ENCODE measurements around the gene MRPS27. TPM values are rescaled to one million over a fixed set of nuclear protein-coding genes. Genes with fewer than 3 reads are reported as not detected.

MRPS27 gene
- polyA plus RNA-seq, 2 of the 4 experiments (the other 2 are of a cell fraction): 81.0 to 141 TPM

- H3K4me2 ChIP-seq: 0 out of 3 replicates have a peak overlapping the region, but pooled peaks have one; percentile 3
- POLR2A ChIA-PET: no interaction called here
- DNase-seq (ENCODE audit: low read depth in 1 of 2, low spot score in 1 of 2) (peak in 1 of 2 experiments; percentile 19), FAIRE-seq (no peak), ATAC-seq (peak in 1 of 2 experiments; percentile 57; a peak in 3 of 6 replicates)
- H3K27ac ChIP-seq: peak overlapping the region; percentile 25 to 66; a peak in 4 of 6 replicates
- no peak for TF ChIP-seq MAZ (IDR thresholded peaks at IDR 0.05; ENCODE audit: borderline replicate concordance, low read depth, low read length)
- 0 out of 2 replicates have a peak, but pooled peaks have one; percentile 7 for TF ChIP-seq FOSL2 (IDR thresholded peaks at IDR 0.05)
- no peak for TF ChIP-seq FOSL2 (CRISPR knock-in tag; IDR thresholded peaks at IDR 0.05)
- TF ChIP-seq KDM1A (IDR thresholded peaks at IDR 0.05; ENCODE audit: low read depth): no peak
- H3K4me3 ChIP-seq: no peak overlapping the region
- CTCF ChIA-PET: interaction anchor here (1.2 kb wide), 1 partner anchor 13 kb away, joined by 6 read pairs; no protein-coding TSS in a partner anchor
- H3K9me3 ChIP-seq: peaks cover 3% of the 10 kb centered on the region; the same call in 1 of the 3 replicates
- H3K4me1 ChIP-seq: peaks cover 35% of the 10 kb centered on the region
Measured at GRCh38 chr5:72353046-72353445, 33.0 kb upstream of the MRPS27 start.

GRCh38 chr5:72352616-72353015 lies 32.6 kb upstream of the MRPS27 start:
- H3K27ac ChIP-seq: peak overlapping the region; percentile 25 to 66; a peak in 4 of 6 replicates
- peaks cover 3% of the 10 kb centered on the region; the same call in 1 of the 3 replicates for H3K9me3 ChIP-seq
- CTCF ChIA-PET: interaction anchor here (1.2 kb wide), 1 partner anchor 14 kb away, joined by 6 read pairs; no protein-coding TSS in a partner anchor
- no peak for FAIRE-seq
- no peak overlapping the region for H3K4me3 ChIP-seq
- no peak for TF ChIP-seq CHD4 (IDR thresholded peaks at IDR 0.05; ENCODE audit: borderline replicate concordance)
- TF ChIP-seq, protein P1, sequence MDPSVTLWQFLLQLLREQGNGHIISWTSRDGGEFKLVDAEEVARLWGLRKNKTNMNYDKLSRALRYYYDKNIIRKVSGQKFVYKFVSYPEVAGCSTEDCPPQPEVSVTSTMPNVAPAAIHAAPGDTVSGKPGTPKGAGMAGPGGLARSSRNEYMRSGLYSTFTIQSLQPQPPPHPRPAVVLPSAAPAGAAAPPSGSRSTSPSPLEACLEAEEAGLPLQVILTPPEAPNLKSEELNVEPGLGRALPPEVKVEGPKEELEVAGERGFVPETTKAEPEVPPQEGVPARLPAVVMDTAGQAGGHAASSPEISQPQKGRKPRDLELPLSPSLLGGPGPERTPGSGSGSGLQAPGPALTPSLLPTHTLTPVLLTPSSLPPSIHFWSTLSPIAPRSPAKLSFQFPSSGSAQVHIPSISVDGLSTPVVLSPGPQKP (IDR thresholded peaks at IDR 0.05; ENCODE audit: low read depth, low read length): no peak
- TF ChIP-seq BHLHE40 (IDR thresholded peaks at IDR 0.05; ENCODE audit: low read depth, low read length): no peak
- no peak for TF ChIP-seq FOSB (CRISPR knock-in tag; IDR thresholded peaks at IDR 0.05)
- TF ChIP-seq, protein P2, sequence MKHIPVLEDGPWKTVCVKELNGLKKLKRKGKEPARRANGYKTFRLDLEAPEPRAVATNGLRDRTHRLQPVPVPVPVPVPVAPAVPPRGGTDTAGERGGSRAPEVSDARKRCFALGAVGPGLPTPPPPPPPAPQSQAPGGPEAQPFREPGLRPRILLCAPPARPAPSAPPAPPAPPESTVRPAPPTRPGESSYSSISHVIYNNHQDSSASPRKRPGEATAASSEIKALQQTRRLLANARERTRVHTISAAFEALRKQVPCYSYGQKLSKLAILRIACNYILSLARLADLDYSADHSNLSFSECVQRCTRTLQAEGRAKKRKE (CRISPR knock-in tag; IDR thresholded peaks at IDR 0.05; ENCODE audit: low read depth): no peak
- TF ChIP-seq HOXA7 (CRISPR knock-in tag; IDR thresholded peaks at IDR 0.05): no peak
- TF ChIP-seq, protein P3, sequence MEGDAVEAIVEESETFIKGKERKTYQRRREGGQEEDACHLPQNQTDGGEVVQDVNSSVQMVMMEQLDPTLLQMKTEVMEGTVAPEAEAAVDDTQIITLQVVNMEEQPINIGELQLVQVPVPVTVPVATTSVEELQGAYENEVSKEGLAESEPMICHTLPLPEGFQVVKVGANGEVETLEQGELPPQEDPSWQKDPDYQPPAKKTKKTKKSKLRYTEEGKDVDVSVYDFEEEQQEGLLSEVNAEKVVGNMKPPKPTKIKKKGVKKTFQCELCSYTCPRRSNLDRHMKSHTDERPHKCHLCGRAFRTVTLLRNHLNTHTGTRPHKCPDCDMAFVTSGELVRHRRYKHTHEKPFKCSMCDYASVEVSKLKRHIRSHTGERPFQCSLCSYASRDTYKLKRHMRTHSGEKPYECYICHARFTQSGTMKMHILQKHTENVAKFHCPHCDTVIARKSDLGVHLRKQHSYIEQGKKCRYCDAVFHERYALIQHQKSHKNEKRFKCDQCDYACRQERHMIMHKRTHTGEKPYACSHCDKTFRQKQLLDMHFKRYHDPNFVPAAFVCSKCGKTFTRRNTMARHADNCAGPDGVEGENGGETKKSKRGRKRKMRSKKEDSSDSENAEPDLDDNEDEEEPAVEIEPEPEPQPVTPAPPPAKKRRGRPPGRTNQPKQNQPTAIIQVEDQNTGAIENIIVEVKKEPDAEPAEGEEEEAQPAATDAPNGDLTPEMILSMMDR (IDR thresholded peaks at IDR 0.05): no peak
- TF ChIP-seq KDM1A (IDR thresholded peaks at IDR 0.05; ENCODE audit: low read depth): no peak
- no peak for TF ChIP-seq SREBF2 (IDR thresholded peaks at IDR 0.05)
- TF ChIP-seq FOXS1 (CRISPR knock-in tag; IDR thresholded peaks at IDR 0.05): no peak
- no peak for TF ChIP-seq ZNF302 (CRISPR knock-in tag; IDR thresholded peaks at IDR 0.05)
- TF ChIP-seq JUN (IDR thresholded peaks at IDR 0.05): no peak
- TF ChIP-seq ESRRA (IDR thresholded peaks at IDR 0.05; ENCODE audit: borderline replicate concordance, low read length): no peak
- TF ChIP-seq CEBPB (IDR thresholded peaks at IDR 0.05): no peak
- TF ChIP-seq TFCP2L1 (CRISPR knock-in tag; IDR thresholded peaks at IDR 0.05): no peak
- TF ChIP-seq ZFP36 (IDR thresholded peaks at IDR 0.05; ENCODE audit: borderline replicate concordance, partially characterized antibody): no peak
- no peak for TF ChIP-seq KDM5A (IDR thresholded peaks at IDR 0.05)
- TF ChIP-seq NPAS2 (CRISPR knock-in tag; IDR thresholded peaks at IDR 0.05; ENCODE audit: borderline replicate concordance): no peak
- TF ChIP-seq HOXB13 (CRISPR knock-in tag; IDR thresholded peaks at IDR 0.05; ENCODE audit: low read depth): no peak
- TF ChIP-seq ZC3H11A (IDR thresholded peaks at IDR 0.05): no peak
- no peak for DNase-seq (ENCODE audit: low read depth in 1 of 2, low spot score in 1 of 2)
- no peak for ATAC-seq
- POLR2A ChIA-PET: interaction anchor here (0.7 kb wide), 1 partner anchor 33 kb away, joined by 3 read pairs; the partner anchor contains the start of genes MRPS27 and PTCD2
- peaks cover 36% of the 10 kb centered on the region for H3K4me1 ChIP-seq
- 0 out of 3 replicates have a peak overlapping the region, but pooled peaks have one; percentile 3 for H3K4me2 ChIP-seq
- WGBS (ENCODE audit: missing lambda C conversion rate): 96% methylated on average over 1 of the region's 1 CpG
